Activated CD8-positive, alpha-beta memory T cell treated with anti-CD3 and anti-CD28 coated beads for 1 hour (primary cell): ENCODE results near the gene ERH.
"Not testable (repeated sequence)": the region's sequence is repeated elsewhere in the genome, so short reads cannot be mapped to it uniquely, and the experiment has no call there.

Experiments
- DNase-seq, 2 donors: peaks; one replicate each; pipeline ENCODE4 v3.0.0-alpha.2; 2020; ENCODE audit warnings: low read depth in 1 of 2; ENCODE audit errors: extremely low read depth in 1 of 2

ERH gene

GRCh38 chr14:69398053-69398817 is at the start of gene ERH, which contains the start of gene SLC39A9:
TSS of gene ERH (minus strand) at chr14:69398299. CDS start at chr14:69398233, 66 bp downstream.
TSS of gene SLC39A9 (plus strand) at chr14:69398692. CDS start at chr14:69399370, 678 bp downstream.
- peak; percentile 86 to 91 for DNase-seq

- no peak for DNase-seq
These were observed 45.3 kb upstream of the ERH start for GRCh38 chr14:69443296-69443805.

DNA sequence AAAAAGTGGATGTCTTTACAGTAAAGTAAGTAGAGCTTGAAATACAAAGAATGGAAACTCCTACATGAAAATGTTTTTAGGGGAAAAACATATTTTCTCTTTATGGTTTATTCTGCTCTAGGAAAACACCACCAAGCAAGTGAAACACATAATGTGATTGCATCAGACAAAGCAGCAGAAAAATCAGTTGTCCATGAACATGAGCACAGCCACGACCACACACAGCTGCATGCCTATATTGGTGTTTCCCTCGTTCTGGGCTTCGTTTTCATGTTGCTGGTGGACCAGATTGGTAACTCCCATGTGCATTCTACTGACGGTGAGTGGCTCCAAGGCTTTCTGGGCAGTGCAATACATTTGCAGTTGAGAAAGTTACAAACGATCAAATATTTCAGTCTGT is 43.8 kb upstream of the ERH start:
- no peak for DNase-seq

DNA sequence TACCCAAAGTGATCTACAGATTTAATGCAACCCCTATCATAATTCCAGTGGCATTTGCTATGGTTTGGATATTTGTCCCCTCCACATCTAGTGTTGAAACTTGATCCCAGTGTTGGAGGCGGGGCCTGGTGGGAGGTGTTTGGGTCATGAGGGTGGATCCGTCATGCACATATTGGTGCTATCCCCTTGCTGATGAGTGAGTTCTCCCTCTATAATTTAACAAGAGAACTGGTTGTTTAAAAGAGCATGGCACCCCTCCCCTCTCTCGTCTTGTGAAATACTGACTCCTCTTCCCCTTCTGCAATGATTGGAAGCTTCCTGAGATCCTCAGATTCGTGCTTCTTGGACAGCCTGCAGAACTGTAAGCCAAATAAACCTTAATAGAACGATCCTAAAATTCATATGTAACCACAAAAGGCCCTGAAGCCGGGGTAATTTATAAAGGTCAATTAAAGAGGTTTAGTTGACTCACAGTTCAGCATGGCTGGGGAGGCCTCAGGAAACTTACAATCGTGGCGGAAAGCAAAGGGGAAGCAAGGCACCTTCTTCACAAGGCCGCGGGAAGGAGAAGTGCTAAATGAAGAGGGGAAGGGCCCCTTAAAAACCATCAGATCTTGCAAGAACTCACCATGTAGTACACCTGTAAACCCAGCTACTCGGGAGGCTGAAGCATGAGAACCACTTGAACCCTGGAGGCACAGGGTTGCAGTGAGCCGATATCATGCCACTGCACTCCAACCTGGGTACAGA is 41.6 kb upstream of the ERH start:
- DNase-seq = no peak

GRCh38 chr14:69432364-69432763 is 34.3 kb upstream of the ERH start:
- no peak for DNase-seq

DNA sequence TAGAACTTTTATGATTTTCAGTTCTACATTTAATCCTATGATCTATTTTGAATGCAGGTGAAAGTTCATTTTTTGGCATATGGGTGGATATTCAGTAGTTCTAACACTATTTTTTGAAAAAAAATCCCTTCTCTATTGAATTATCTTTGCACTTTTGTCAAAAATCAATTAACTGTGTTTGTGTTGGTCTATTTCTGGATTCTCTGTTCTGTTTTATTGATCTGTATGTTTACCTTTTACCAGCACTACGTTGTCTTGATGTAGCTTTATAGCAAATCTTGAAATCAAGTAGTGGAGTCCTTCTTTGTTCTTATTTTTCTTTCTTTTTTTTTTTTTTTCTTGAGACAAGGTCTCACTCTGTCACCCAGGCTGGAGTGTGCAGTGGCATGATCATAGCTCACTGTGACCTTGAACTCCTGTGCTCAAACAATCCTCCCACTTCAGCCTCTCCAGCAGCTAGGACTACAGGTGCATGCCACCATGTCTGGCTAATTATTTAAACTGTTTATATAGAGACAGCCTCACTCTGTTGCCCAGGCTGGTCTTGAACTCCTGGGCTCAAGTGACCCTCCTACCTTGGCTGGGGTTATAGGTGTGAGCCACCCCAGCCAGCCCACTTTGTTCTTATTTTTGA is 32.3 kb upstream of the ERH start:
- DNase-seq = no peak

- DNase-seq = no peak
These were observed 31.5 kb upstream of the ERH start for GRCh38 chr14:69429643-69430042.

- DNase-seq = no peak
These were observed 30.3 kb upstream of the ERH start for GRCh38 chr14:69428289-69428998.

- no peak for DNase-seq
These were observed 29.5 kb upstream of the ERH start for GRCh38 chr14:69427596-69427995.

DNA sequence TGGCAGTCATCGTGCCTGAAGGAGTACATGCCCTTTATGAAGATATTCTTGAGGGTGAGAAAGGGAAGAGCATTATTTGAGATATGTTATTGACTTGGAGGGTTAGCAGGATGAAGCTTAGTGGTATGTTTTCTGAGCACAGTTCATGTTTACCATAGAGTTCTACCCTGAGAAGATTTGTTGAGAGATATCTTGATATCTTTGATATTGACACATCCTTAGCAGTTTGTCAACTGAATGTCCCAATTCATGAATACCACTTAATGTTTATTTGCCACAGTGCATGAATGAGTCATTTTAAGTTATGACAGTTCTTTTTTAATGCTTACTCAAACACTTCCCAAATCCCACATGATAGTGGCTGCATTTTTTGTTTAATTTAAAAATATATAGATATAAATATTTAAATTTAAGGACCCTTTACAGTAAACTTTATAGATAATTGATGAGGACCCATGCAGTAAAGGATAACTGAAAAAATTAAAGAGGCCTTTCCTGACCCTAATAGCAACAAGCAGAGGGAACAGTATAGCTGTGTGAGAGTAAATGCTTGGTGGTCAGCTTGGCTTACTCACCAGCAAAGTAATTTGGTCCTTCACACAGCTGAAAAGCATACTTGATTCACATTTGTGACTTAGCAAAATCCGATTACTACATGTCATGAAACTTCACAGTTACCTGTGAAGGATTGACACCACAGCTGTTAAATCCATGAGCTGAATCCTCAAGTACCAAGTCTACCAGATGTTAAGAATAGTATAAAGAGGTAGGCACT is 26.2 kb upstream of the ERH start:
- no peak for DNase-seq

- DNase-seq = no peak
These were observed 25.2 kb upstream of the ERH start for GRCh38 chr14:69423279-69423678.

GRCh38 chr14:69416087-69416486 is 18.0 kb upstream of the ERH start:
- not testable (repeated sequence) for DNase-seq

DNA sequence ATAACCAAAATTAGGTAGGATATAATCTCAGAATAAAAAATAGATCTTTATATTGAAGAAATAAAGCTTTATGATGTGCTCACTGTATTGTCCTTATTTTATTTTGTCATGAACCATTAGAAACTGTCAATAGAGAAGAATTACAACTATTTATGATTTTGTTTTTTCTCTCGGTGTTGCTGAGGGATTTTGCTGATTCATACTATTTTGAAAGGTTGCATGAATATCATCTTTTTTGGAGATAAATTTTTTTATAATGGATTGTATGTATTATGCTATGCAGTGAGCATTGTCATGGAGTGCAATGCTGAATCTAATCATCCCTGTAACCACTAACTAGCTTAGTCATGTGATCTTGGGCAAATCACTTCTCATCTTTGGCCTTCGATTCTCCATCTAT is 15.4 kb upstream of the ERH start:
- DNase-seq = no peak

- no peak for DNase-seq
These were observed 10.3 kb upstream of the ERH start for GRCh38 chr14:69408331-69408960.

GRCh38 chr14:69405762-69406161 is 7.7 kb upstream of the ERH start:
- DNase-seq = no peak

GRCh38 chr14:69404883-69405282 is 6.8 kb upstream of the ERH start:
- DNase-seq = no peak

DNA sequence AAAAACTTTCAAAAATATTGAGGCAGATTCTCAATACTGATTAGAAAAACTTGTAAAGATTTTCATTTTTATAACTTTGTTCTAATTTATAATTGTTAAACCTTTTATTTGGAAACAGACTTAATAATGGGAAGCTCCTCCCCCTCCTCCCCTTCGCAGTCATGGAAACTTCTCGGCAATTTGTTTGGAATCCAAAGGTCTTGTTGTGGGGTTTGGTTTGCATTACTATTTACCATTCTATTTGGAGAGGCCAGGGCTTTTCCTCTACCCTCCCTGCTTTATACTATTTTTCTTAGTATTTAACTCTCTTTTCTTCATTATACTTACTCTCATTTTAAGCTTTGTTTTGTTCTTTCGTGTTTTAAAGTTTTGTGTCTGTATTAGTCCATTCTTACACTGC is 6.4 kb upstream of the ERH start:
- no peak for DNase-seq

DNA sequence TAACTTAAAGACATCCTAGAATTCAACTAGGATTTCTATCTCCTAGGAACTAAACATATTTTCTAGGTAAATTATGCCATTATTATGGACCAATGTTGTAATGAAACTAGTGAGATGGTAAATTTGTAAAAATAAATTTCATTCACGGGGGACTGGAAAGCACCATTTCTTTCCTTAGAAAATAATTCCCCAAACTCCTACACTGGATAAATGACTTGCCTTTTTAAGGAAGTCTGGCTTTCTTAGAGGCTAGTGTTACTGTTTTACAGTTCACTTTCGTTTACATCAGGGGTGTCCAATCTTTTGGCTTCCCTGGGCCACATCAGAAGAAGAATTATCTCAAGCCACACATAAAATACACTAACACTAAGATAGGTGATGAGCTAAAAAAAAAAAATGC is 3.7 kb upstream of the ERH start:
- DNase-seq = no peak

GRCh38 chr14:69400154-69400553 is 2.1 kb upstream of the ERH start:
- no peak for DNase-seq

- no peak for DNase-seq
These were observed 1.7 kb upstream of the ERH start for GRCh38 chr14:69399750-69400149.
